ENCODE results near the gene SESTD1. TPM values are rescaled to one million over a fixed set of nuclear protein-coding genes. Genes with fewer than 3 reads are reported as not detected.

The SESTD1 gene
- total and polyA plus RNA-seq, 2 of the 4 experiments (the other 2 are of a cell fraction), result 8.4 to 12.7 TPM

GRCh38 chr2:179068991-179069643, 195.5 kb downstream of the SESTD1 start:
- in situ Hi-C loops (cut with MboI; ENCODE audit: low sequenced_read_pairs), result no loop called here

More at GRCh38 chr2:179068991-179069643, 195.5 kb downstream of the SESTD1 start:
- Histone ChIP-seq H2BK20ac (ENCODE audit: low read depth, low read length) (no peak overlapping the region), H3K36me3 (ENCODE audit: control insufficient read depth, insufficient read depth, low read length) (no peaks in the 10 kb centered on the region), H3K14ac (replicated peaks; ENCODE audit: low read depth, low read length) (no peak overlapping the region), H4K20me1 (ENCODE audit: insufficient read depth, low read length) (no peaks in the 10 kb centered on the region), H3K27ac (ENCODE audit: insufficient read depth, low read length) (no peak overlapping the region), H4K5ac (ENCODE audit: low read depth, low read length) (no peak overlapping the region), H3K18ac (ENCODE audit: low read depth, low read length) (no peak overlapping the region), H3K79me1 (ENCODE audit: low read depth in 1 of 2, low read length in 2 of 2) (no peaks in the 10 kb centered on the region), H2BK15ac (ENCODE audit: low read depth, low read length) (no peak overlapping the region), H2AFZ (replicated peaks; ENCODE audit: low read length, poor library complexity) (no peak overlapping the region), H2AK5ac (ENCODE audit: low read depth, low read length) (no peak overlapping the region), H3K23ac (ENCODE audit: low read depth, low read length) (no peak overlapping the region), H2BK5ac (ENCODE audit: low read depth, low read length, poor library complexity, severe bottlenecking) (no peak overlapping the region), H3K4ac (ENCODE audit: low read depth, low read length) (no peak overlapping the region), H2AK9ac (replicated peaks; ENCODE audit: low read depth, low read length, poor library complexity) (no peak overlapping the region), H3K9me1 (ENCODE audit: insufficient read depth, low read length) (no peaks in the 10 kb centered on the region), H3K4me3 (ENCODE audit: insufficient read depth, low read depth, low read length) (no peak overlapping the region), H3K56ac (ENCODE audit: extremely low read depth, insufficient read depth, low read length) (no peak overlapping the region), H3K4me1 (ENCODE audit: control insufficient read depth, insufficient read depth, low read length) (no peaks in the 10 kb centered on the region), H3K27me3 (ENCODE audit: control insufficient read depth, insufficient read depth, low read length) (no peaks in the 10 kb centered on the region), H4K91ac (ENCODE audit: insufficient read depth, low read depth, low read length) (no peak overlapping the region), H3K9me3 (ENCODE audit: control insufficient read depth, insufficient read depth, low read length) (no peaks in the 10 kb centered on the region), H3K9ac (ENCODE audit: low read depth, low read length) (no peak overlapping the region), H2BK120ac (ENCODE audit: low read depth, low read length) (no peak overlapping the region), H4K8ac (ENCODE audit: low read depth in 2 of 2, low read length in 2 of 2) (no peak overlapping the region), H3K4me2 (ENCODE audit: low read depth, low read length) (no peak overlapping the region)
- dilution Hi-C loops (cut with HindIII; ENCODE audit: low sequenced_read_pairs, unreplicated experiment), result no loop called here
- ATAC-seq (ENCODE audit: low read depth) (no peak), DNase-seq (no peak)
- no TSS peak for BruUV-seq (replicated peaks)
- intact Hi-C loops (cut with micrococcal nuclease), result no loop called here
- WGBS, 2 experiments (ENCODE audit: extremely low coverage in 2 of 2, insufficient read length in 1 of 2), result no CpG with 5 or more reads among the region's 2 CpGs
- ChIA-PET CTCF (no interaction called here), POLR2A (ENCODE audit: unreplicated experiment) (no interaction called here)
- no peak for TF ChIP-seq CHD1 (IDR thresholded peaks at IDR 0.05; ENCODE audit: low read depth, low read length)
- TF ChIP-seq RAD21 (IDR thresholded peaks at IDR 0.05; ENCODE audit: low read length), result no peak
- TF ChIP-seq MXI1 (IDR thresholded peaks at IDR 0.05; ENCODE audit: borderline replicate concordance, low read depth, low read length), result no peak
- no peak for TF ChIP-seq RFX5 (IDR thresholded peaks at IDR 0.05; ENCODE audit: low read depth, low read length)
- TF ChIP-seq, protein P1, sequence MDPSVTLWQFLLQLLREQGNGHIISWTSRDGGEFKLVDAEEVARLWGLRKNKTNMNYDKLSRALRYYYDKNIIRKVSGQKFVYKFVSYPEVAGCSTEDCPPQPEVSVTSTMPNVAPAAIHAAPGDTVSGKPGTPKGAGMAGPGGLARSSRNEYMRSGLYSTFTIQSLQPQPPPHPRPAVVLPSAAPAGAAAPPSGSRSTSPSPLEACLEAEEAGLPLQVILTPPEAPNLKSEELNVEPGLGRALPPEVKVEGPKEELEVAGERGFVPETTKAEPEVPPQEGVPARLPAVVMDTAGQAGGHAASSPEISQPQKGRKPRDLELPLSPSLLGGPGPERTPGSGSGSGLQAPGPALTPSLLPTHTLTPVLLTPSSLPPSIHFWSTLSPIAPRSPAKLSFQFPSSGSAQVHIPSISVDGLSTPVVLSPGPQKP (IDR thresholded peaks at IDR 0.05; ENCODE audit: borderline replicate concordance, low read depth, low read length), result no peak
- TF ChIP-seq CTCF (conservative IDR thresholded peaks at IDR 0.05; ENCODE audit: low read depth, low read length), result no peak
- TF ChIP-seq POLR2A (IDR thresholded peaks at IDR 0.05; ENCODE audit: low read depth, low read length), result no peak
- no peak for TF ChIP-seq MAZ (IDR thresholded peaks at IDR 0.05; ENCODE audit: borderline replicate concordance, low read depth, low read length)
- TF ChIP-seq SMC3 (IDR thresholded peaks at IDR 0.05; ENCODE audit: low read depth, low read length), result no peak
- no peak for TF ChIP-seq RCOR1 (IDR thresholded peaks at IDR 0.05; ENCODE audit: insufficient replicate concordance, low read length)
- TF ChIP-seq, protein P2, sequence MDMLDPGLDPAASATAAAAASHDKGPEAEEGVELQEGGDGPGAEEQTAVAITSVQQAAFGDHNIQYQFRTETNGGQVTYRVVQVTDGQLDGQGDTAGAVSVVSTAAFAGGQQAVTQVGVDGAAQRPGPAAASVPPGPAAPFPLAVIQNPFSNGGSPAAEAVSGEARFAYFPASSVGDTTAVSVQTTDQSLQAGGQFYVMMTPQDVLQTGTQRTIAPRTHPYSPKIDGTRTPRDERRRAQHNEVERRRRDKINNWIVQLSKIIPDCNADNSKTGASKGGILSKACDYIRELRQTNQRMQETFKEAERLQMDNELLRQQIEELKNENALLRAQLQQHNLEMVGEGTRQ (IDR thresholded peaks at IDR 0.05; ENCODE audit: low read depth, low read length), result no peak
- TF ChIP-seq MAFK (IDR thresholded peaks at IDR 0.05; ENCODE audit: low read depth, low read length), result no peak
- no peak for TF ChIP-seq BHLHE40 (IDR thresholded peaks at IDR 0.05; ENCODE audit: low read depth, low read length)
- TF ChIP-seq CEBPB (IDR thresholded peaks at IDR 0.05; ENCODE audit: low read depth, low read length), result no peak
- TF ChIP-seq FOS (IDR thresholded peaks at IDR 0.05; ENCODE audit: low read depth, low read length), result no peak
- TF ChIP-seq NFE2L2 (IDR thresholded peaks at IDR 0.05; ENCODE audit: low read depth, low read length), result no peak
